Neural progenitor cell (in vitro differentiated cells): ENCODE results near the gene SNRNP35. TPM values are rescaled to one million over a fixed set of nuclear protein-coding genes. Genes with fewer than 3 reads are reported as not detected.

Experiments
- DNase-seq: peaks from one replicate; pipeline ENCODE4 v3.0.0-alpha.2; 2016; ENCODE audit warnings: low spot score
- H2AFZ ChIP-seq: fragments of 200-600 bp; sonication (generic); replicated peaks from 2 replicates; pipeline ENCODE4 v1.6.1; 2016; ENCODE audit warnings: antibody characterized with exemption
- H3F3A ChIP-seq: fragments of 200-600 bp; sonication (generic); 2 replicates; pipeline ENCODE4 v1.6.1; 2016; ENCODE audit warnings: antibody characterized with exemption, low read depth
- H3K27ac ChIP-seq: fragments of 200-600 bp; sonication (generic); 2 replicates; pipeline ENCODE4 v1.5.1; 2016; ENCODE audit warnings: mild to moderate bottlenecking
- H3K27me3 ChIP-seq: fragments of 200-600 bp; sonication (generic); 2 replicates; pipeline ENCODE4 v1.6.1; 2016; ENCODE audit warnings: mild to moderate bottlenecking, moderate library complexity
- H3K36me3 ChIP-seq: fragments of 200-600 bp; sonication (generic); 2 replicates; pipeline ENCODE4 v1.5.1; 2016
- H3K4me1 ChIP-seq: fragments of 200-600 bp; sonication (generic); 2 replicates; pipeline ENCODE4 v1.6.1; 2016; ENCODE audit warnings: mixed run types
- H3K4me2 ChIP-seq: fragments of 200-600 bp; sonication (generic); 2 replicates; pipeline ENCODE4 v1.6.1; 2016
- H3K4me3 ChIP-seq: fragments of 200-600 bp; sonication (generic); 2 replicates; pipeline ENCODE4 v1.5.1; 2016
- H3K79me2 ChIP-seq: fragments of 200-600 bp; sonication (generic); 2 replicates; pipeline ENCODE4 v1.6.1; 2016; ENCODE audit warnings: low read depth
- H3K9ac ChIP-seq: fragments of 200-600 bp; sonication (generic); 2 replicates; pipeline ENCODE4 v1.6.1; 2016
- H3K9me3 ChIP-seq: fragments of 200-600 bp; sonication (generic); 2 replicates; pipeline ENCODE4 v1.5.1; 2016; ENCODE audit warnings: low read depth
- H4K20me1 ChIP-seq: fragments of 200-600 bp; sonication (generic); 2 replicates; pipeline ENCODE4 v1.6.1; 2016; ENCODE audit warnings: low read depth
- H3K27ac Mint-ChIP-seq: 3 replicates; pipeline ENCODE4 v1.8.0; 2021; ENCODE audit warnings: mixed read lengths
- H3K27me3 Mint-ChIP-seq: 2 replicates; pipeline ENCODE4 v1.8.0; 2022; ENCODE audit warnings: low read depth, mild to moderate bottlenecking, inconsistent platforms, moderate library complexity, mixed read lengths; ENCODE audit not compliant: insufficient read depth
- H3K36me3 Mint-ChIP-seq: 3 replicates; pipeline ENCODE4 v1.8.0; 2021; ENCODE audit warnings: mixed read lengths
- H3K4me1 Mint-ChIP-seq: 3 replicates; pipeline ENCODE4 v1.8.0; 2021; ENCODE audit warnings: mixed read lengths
- H3K4me3 Mint-ChIP-seq: 3 replicates; pipeline ENCODE4 v1.8.0; 2021; ENCODE audit warnings: mild to moderate bottlenecking, moderate library complexity, mixed read lengths
- H3K9me3 Mint-ChIP-seq: 3 replicates; pipeline ENCODE4 v1.8.0; 2020; ENCODE audit warnings: mixed read lengths
- EZH2 ChIP-seq: fragments of 200-600 bp; sonication (generic); IDR thresholded peaks from 2 replicates; pipeline ENCODE4 v1.6.1; 2017; ENCODE audit warnings: antibody characterized with exemption, mild to moderate bottlenecking, moderate library complexity
- EZH2phosphoT487 ChIP-seq: fragments of 200-600 bp; sonication (generic); IDR thresholded peaks from 2 replicates; pipeline ENCODE4 v1.6.1; 2017; ENCODE audit warnings: antibody characterized with exemption
- total RNA-seq: library from RNA; depleted of rRNA; stranded (reverse); fragments of >200 nt; gene quantifications from 2 replicates; pipeline ENCODE4 v1.2.3, GENCODE V29; 2015; ENCODE audit warnings: low replicate concordance
- TF ChIP-seq, protein P1 (sequence below): fragments of 200-600 bp; sonication (generic); IDR thresholded peaks from 2 replicates; pipeline ENCODE4 v1.5.1; 2017; ENCODE audit warnings: antibody characterized with exemption, mild to moderate bottlenecking

SNRNP35 gene
- total RNA-seq, 1 donor from 2014 or later, result 12.6 TPM

DNA sequence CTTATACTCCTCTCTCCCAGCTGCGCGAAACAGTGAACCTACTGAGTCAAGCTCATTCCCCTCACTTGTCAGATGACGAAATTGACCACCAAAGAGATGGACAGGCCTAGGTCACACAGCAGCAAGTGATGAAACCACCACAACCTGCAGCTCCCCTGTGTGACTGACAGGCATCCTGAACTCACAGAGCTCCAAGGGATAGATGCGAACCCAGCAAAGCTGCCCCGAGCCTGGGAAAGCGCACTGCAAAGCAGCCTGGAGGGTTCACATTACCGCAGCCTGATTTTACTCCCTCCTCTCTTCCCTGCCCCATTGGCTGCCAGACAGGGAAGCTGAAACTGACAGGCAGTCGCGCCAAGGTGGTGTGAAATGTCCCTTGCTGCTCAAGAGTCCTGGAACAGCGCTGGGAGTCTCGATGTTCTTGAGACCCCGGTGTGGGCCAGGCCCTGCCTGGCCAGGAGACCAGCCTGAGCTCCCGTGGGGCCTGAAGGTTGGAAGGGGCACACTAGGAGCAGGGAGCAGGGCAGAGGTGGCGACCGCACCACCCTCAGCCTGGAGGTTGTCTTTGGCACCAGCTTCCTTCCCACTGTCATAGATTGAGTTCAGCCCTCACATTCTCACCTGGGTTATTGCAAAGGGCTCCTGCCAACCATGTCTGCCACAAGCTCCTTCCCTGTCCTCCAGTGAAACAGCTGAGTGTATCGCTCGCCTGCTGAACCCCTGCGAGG, 36.3 kb downstream of the SNRNP35 start:
- H2AFZ ChIP-seq, result no peak overlapping the region
- H3K27me3 ChIP-seq, result no peaks in the 10 kb centered on the region
- no peaks in the 10 kb centered on the region for H3K4me1 ChIP-seq
- no peaks in the 10 kb centered on the region for H3K9me3 ChIP-seq
- H3K4me1 Mint-ChIP-seq, result peaks cover 22% of the 10 kb centered on the region
- no peaks in the 10 kb centered on the region for H3K36me3 ChIP-seq
- peak overlapping the region; percentile 55 for H3K4me3 Mint-ChIP-seq
- no peak overlapping the region for H3K4me2 ChIP-seq
- no peaks in the 10 kb centered on the region for H3K79me2 ChIP-seq
- no peak overlapping the region for H3K9ac ChIP-seq
- H3K9me3 Mint-ChIP-seq, result no peaks in the 10 kb centered on the region
- H4K20me1 ChIP-seq, result no peaks in the 10 kb centered on the region
- peaks cover 20% of the 10 kb centered on the region for H3K36me3 Mint-ChIP-seq
- peaks cover under 1% of the 10 kb centered on the region for H3F3A ChIP-seq
- no peak overlapping the region for H3K4me3 ChIP-seq
- peak overlapping the region; percentile 49 for H3K27ac ChIP-seq
- TF ChIP-seq EZH2, result no peak
- no peak for TF ChIP-seq EZH2phosphoT487
- TF ChIP-seq, protein P1, sequence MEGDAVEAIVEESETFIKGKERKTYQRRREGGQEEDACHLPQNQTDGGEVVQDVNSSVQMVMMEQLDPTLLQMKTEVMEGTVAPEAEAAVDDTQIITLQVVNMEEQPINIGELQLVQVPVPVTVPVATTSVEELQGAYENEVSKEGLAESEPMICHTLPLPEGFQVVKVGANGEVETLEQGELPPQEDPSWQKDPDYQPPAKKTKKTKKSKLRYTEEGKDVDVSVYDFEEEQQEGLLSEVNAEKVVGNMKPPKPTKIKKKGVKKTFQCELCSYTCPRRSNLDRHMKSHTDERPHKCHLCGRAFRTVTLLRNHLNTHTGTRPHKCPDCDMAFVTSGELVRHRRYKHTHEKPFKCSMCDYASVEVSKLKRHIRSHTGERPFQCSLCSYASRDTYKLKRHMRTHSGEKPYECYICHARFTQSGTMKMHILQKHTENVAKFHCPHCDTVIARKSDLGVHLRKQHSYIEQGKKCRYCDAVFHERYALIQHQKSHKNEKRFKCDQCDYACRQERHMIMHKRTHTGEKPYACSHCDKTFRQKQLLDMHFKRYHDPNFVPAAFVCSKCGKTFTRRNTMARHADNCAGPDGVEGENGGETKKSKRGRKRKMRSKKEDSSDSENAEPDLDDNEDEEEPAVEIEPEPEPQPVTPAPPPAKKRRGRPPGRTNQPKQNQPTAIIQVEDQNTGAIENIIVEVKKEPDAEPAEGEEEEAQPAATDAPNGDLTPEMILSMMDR, result no peak
- peak overlapping the region; percentile 66 for H3K27ac Mint-ChIP-seq
- peak; percentile 16 for DNase-seq
- H3K27me3 Mint-ChIP-seq, result no peaks in the 10 kb centered on the region

DNA sequence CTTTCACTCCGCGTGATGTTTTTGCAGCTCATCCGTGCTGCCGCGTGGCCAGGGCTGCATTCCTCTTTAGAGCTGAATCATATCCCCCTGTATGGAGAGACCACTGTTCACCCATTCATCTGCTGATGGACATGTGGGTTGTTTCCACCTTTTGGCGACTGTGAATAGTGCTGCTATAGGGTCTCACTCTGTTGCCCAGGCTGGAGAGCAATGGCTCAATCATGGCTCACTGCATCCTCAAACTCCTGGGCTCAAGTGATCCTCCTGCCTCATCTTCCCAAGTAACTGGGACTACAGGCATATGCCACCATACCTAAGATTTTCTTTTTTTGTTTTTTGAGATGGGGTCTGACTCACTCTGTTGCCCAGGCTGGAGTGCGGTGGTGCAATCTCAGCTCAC, 39.1 kb downstream of the SNRNP35 start:
- H3K4me1 ChIP-seq, result peaks cover 8% of the 10 kb centered on the region
- no peaks in the 10 kb centered on the region for H3K27me3 ChIP-seq
- Mint-ChIP-seq H3K4me1 (peaks cover 20% of the 10 kb centered on the region), H3K4me3 (no peak overlapping the region), H3K27me3 (peaks cover 3% of the 10 kb centered on the region), H3K36me3 (peaks cover 24% of the 10 kb centered on the region), H3K27ac (no peak overlapping the region), H3K9me3 (no peaks in the 10 kb centered on the region)
- no peaks in the 10 kb centered on the region for H3K9me3 ChIP-seq
- H3K27ac ChIP-seq, result no peak overlapping the region
- H3K4me2 ChIP-seq, result no peak overlapping the region
- no peak for TF ChIP-seq EZH2phosphoT487
- TF ChIP-seq, protein P1, result no peak
- no peak for TF ChIP-seq EZH2
- H3K79me2 ChIP-seq, result no peaks in the 10 kb centered on the region
- DNase-seq, result no peak
- H3F3A ChIP-seq, result peaks cover 5% of the 10 kb centered on the region
- H3K9ac ChIP-seq, result no peak overlapping the region
- no peaks in the 10 kb centered on the region for H4K20me1 ChIP-seq
- H3K36me3 ChIP-seq, result no peaks in the 10 kb centered on the region
- H3K4me3 ChIP-seq, result no peak overlapping the region
- H2AFZ ChIP-seq, result no peak overlapping the region

DNA sequence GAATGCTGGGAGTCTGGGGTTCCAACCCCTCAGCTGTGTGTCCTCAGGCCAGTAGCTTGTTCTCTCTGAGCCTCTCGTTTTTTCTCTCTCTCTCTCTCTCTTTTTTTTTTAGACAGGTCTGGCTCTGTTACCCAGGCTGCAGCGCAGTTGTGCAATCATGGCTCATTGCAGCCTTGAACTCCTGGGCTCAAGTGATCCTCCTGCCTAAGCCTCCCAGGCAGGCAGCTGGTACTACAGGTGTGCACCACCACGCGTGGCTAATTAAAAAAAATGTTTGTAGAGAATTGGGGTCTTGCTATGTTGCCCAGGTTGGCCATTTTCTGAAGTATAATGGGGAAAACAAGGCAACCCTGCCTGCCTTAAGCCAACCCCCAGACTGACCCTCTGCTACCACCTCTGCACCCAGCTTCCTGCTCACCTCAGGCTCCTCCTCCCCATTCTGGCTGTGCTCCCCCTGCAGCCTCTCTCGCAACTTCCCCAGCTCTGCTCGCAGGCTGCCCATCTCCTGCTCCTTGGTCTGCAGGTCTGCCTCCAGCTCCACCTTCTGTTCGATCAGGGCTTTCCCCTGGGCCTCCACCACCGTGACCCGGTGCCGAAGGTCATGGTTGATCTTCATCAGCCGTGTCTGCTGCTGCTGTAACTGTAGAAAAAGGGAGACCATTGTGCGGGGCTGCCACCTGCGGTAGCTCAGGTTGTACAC, 40.3 kb downstream of the SNRNP35 start:
- H3K4me3 Mint-ChIP-seq, result no peak overlapping the region
- no peak for DNase-seq
- no peaks in the 10 kb centered on the region for H3K9me3 Mint-ChIP-seq
- Histone ChIP-seq H3K79me2 (no peaks in the 10 kb centered on the region), H3K9me3 (no peaks in the 10 kb centered on the region), H4K20me1 (no peaks in the 10 kb centered on the region), H3K27ac (no peak overlapping the region), H3K27me3 (no peaks in the 10 kb centered on the region), H3K9ac (no peak overlapping the region), H2AFZ (no peak overlapping the region), H3K36me3 (no peaks in the 10 kb centered on the region), H3F3A (peaks cover 13% of the 10 kb centered on the region), H3K4me3 (no peak overlapping the region), H3K4me2 (no peak overlapping the region), H3K4me1 (peaks cover 13% of the 10 kb centered on the region)
- peaks cover 8% of the 10 kb centered on the region for H3K27me3 Mint-ChIP-seq
- peaks cover 17% of the 10 kb centered on the region for H3K4me1 Mint-ChIP-seq
- peaks cover 30% of the 10 kb centered on the region for H3K36me3 Mint-ChIP-seq
- H3K27ac Mint-ChIP-seq, result no peak overlapping the region
- TF ChIP-seq, protein P1, result no peak
